ENCODE results near the gene MVD.
"Not testable (repeated sequence)": the region's sequence is repeated elsewhere in the genome, so short reads cannot be mapped to it uniquely, and the experiment has no call there.

Gene MVD

GRCh38 chr16:88624977-88625576 lies 37.8 kb downstream of the MVD start:
- DNase-seq (ENCODE audit: low read depth in 2 of 2), result no peak

- DNase-seq (ENCODE audit: low read depth in 2 of 2), result no peak
These were observed 38.4 kb downstream of the MVD start for GRCh38 chr16:88624481-88624880.

- DNase-seq (ENCODE audit: low read depth in 2 of 2), result no peak
These were observed 39.0 kb downstream of the MVD start for GRCh38 chr16:88623858-88624257.

GRCh38 chr16:88622866-88623265 lies 40.0 kb downstream of the MVD start:
- no peak for DNase-seq (ENCODE audit: low read depth in 2 of 2)

GRCh38 chr16:88622125-88622524 lies 40.8 kb downstream of the MVD start:
- no peak for DNase-seq (ENCODE audit: low read depth in 2 of 2)

- DNase-seq (ENCODE audit: low read depth in 2 of 2), result no peak
These were observed 42.8 kb downstream of the MVD start for GRCh38 chr16:88619859-88620815.

- DNase-seq (ENCODE audit: low read depth in 2 of 2), result no peak
These were observed 43.8 kb downstream of the MVD start for GRCh38 chr16:88618956-88619667.

GRCh38 chr16:88618182-88618955 lies 44.5 kb downstream of the MVD start:
- DNase-seq (ENCODE audit: low read depth in 2 of 2), result no peak

- no peak for DNase-seq (ENCODE audit: low read depth in 2 of 2)
These were observed 45.4 kb downstream of the MVD start for GRCh38 chr16:88617268-88618031.

GRCh38 chr16:88616736-88617135 lies 46.2 kb downstream of the MVD start:
- no peak for DNase-seq (ENCODE audit: low read depth in 2 of 2)

GRCh38 chr16:88616320-88616719 lies 46.6 kb downstream of the MVD start:
- no peak for DNase-seq (ENCODE audit: low read depth in 2 of 2)

GRCh38 chr16:88614818-88615580 lies 47.9 kb downstream of the MVD start:
- no peak for DNase-seq (ENCODE audit: low read depth in 2 of 2)

GRCh38 chr16:88613911-88614817 lies 48.7 kb downstream of the MVD start:
- no peak for DNase-seq (ENCODE audit: low read depth in 2 of 2)

GRCh38 chr16:88613293-88613692 lies 49.6 kb downstream of the MVD start:
- no peak for DNase-seq (ENCODE audit: low read depth in 2 of 2)

GRCh38 chr16:88610909-88611812 lies 51.7 kb downstream of the MVD start:
- no peak for DNase-seq (ENCODE audit: low read depth in 2 of 2)

GRCh38 chr16:88610080-88610479 lies 52.8 kb downstream of the MVD start:
- no peak for DNase-seq (ENCODE audit: low read depth in 2 of 2)

- DNase-seq (ENCODE audit: low read depth in 2 of 2), result not testable (repeated sequence)
These were observed 53.5 kb downstream of the MVD start for GRCh38 chr16:88609426-88609825.

GRCh38 chr16:88608076-88608475 lies 54.8 kb downstream of the MVD start:
- DNase-seq (ENCODE audit: low read depth in 2 of 2), result no peak
